Limb (tissue), 2 donors: ENCODE results near the gene KLLN.
"Not testable (repeated sequence)": the region's sequence is repeated elsewhere in the genome, so short reads cannot be mapped to it uniquely, and the experiment has no call there.

ENCODE experiments used
- DNase-seq, 2 donors: peaks; one replicate each; pipeline ENCODE4 v3.0.0-alpha.2; 2016; ENCODE audit errors: extremely low spot score in 2 of 2

Gene KLLN, protein sequence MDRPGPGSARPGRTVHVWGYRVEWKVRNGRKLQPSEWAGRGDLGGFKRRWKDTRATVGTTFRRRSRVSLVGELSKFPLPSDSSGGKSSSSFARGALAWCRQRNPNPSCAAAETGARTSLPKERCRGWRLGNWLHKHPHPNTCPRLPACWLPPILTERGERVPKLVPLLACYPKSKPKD

DNA sequence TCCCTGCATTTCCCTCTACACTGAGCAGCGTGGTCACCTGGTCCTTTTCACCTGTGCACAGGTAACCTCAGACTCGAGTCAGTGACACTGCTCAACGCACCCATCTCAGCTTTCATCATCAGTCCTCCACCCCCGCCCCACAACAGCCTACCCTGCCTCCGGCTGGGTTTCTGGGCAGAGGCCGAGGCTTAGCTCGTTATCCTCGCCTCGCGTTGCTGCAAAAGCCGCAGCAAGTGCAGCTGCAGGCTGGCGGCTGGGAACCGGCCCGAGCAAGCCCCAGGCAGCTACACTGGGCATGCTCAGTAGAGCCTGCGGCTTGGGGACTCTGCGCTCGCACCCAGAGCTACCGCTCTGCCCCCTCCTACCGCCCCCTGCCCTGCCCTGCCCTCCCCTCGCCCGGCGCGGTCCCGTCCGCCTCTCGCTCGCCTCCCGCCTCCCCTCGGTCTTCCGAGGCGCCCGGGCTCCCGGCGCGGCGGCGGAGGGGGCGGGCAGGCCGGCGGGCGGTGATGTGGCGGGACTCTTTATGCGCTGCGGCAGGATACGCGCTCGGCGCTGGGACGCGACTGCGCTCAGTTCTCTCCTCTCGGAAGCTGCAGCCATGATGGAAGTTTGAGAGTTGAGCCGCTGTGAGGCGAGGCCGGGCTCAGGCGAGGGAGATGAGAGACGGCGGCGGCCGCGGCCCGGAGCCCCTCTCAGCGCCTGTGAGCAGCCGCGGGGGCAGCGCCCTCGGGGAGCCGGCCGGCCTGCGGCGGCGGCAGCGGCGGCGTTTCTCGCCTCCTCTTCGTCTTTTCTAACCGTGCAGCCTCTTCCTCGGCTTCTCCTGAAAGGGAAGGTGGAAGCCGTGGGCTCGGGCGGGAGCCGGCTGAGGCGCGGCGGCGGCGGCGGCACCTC is at the start of gene KLLN, which contains the start of gene PTEN:
Gene KLLN, minus strand, starts transcription at position 481 of the 891 bp plus-strand sequence. CDS start 1,046 bp downstream, outside the sequence.
Gene PTEN, plus strand, starts transcription at position 573 of the 891 bp plus-strand sequence. CDS start 845 bp downstream, outside the sequence.
- peak; percentile 92 to 95 for DNase-seq

DNA sequence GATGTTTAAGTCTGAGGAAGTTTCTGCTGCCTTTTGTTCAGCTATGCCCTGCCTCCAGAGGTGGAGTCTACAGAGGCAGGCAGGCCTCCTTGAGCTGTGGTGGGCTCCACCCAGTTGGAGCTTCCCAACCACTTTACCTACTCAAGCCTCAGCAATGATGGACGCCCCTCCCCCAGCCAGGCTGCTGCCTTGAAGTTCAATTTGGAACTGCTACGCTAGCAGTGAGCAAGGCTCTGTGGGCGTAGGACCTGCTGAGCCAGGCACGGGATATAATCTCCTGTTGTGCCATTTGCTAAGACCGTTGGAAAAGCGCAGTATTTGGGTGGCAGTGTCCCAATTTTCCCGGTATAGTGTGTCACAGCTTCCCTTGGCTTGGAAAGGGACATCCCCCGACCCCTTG is 40.1 kb upstream of the KLLN start:
- not testable (repeated sequence) for DNase-seq

DNA sequence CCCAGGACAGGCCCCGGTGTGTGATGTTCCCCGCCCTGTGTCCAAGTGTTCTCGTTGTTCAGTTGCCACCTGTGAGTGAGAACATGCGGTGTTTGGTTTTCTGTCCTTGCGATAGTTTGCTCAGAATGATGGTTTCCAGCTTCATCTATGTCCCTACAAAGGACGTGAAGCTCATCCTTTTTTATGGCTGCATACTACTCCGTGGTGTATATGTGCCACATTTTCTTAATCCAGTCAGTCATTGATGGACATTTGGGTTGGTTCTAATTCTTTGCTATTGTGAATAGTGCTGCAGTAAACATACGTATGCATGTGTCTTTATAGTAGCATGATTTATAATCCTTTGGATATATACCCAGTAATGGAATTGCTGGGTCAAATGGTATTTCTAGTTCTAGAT is 34.6 kb upstream of the KLLN start:
- not testable (repeated sequence) for DNase-seq

DNA sequence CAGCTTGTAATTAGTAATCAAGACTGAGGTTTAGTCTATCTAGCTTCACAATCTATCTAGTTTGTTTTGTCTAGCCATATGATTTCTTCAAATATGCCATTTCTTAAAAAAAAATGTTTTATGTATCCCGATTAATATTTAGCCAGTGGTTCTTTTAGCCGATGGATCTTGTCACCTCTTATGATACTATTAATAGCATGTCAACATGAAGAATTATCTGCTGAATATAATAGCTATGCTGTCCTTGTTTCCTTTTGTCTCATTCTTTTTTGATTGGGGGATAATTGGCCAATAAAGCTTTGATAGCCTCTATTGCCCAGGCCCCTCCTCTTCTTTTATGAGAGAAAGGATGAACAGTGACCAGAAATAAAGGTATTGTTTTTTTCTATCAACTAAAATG is 32.9 kb upstream of the KLLN start:
- no peak for DNase-seq

DNA sequence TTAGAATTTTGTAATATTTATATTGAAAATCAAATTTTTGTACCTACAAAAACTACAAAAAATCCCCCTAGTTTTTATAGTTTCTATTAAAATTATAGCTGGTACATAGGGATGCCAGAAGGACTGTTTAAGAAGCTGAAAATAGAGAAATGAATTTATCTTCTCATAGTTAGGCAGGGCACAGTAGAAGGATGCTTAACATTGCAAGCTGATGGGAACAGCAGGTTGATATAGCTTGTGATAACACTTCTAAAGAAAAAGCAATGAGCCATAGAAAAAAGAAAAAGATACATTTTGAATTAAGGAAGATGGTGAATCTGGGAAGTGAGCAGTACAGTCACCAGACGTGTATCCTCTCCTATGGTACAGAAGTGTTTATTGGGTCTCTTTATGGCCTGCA is 32.1 kb upstream of the KLLN start:
- no peak for DNase-seq

DNA sequence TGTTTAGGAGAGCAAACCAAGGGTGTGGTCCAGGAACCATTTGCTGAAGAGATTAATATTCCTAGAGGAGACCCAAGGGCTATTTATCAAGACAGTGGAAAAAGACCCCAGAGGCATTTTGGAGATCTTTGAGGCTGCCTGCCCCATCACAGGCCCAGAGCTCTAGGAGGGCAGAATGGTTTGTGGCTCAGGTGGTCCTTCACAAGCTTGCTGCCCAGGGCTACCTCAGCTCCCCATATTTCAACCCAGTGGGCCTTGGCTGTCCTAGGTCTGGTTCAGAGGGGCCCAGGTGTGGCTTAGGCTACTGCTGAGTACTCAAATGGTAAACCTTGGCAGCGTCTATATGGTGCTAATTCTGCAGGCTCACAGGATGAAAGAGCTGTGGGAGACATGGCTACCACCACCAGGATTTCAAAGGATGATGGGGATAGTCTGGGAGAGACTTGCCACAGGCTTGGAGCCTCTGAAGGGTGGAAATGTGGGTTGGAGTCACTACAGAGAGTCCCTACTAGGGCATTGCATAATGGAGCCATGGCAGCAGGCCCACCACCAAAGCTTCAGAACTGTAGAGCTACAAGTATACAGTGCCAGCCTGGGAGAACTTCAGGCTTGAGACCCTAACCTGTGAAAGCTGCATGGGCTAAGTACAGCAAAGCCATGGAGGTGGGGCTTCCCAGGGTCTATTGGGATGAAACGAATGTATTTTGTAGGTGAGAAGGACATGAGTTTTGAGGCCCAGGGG is 24.4 kb upstream of the KLLN start:
- DNase-seq: no peak

DNA sequence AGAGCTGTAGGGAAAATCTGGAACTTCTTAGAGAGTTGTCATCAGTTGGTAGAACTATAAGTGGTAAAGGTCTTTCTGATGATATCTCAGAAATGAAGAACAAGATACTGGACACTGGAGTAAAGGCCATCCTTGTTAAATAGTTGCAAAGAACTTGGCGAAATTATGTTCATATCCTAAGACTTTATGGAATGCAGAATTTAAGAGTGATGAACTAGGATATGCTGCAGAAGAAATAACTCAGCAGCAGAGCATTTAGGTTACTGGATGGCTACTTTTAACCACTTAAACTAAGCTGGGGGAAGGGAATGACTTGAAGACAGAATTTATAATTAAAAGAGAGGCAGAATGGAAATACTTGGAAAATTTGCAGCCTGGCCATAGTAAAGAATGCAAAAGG is 23.8 kb upstream of the KLLN start:
- no peak for DNase-seq

DNA sequence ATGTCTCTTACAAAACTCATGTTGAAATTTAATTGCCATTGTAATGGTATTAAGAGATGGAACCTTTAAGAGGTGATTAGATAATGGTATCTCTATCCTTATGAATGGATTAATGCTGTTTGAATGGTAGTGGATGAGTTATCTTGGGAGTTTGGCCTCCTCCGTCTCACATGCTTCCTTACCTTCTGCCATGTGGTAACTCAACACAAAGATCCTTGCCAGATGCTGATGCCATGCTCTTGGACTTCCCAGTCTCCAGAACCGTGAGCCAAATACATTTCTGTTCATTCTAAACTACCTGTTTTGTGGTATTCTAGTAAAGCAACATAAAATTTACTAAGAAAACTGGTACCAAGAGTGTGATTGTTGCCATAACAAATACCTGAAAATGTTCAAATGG is 23.3 kb upstream of the KLLN start:
- DNase-seq: no peak

DNA sequence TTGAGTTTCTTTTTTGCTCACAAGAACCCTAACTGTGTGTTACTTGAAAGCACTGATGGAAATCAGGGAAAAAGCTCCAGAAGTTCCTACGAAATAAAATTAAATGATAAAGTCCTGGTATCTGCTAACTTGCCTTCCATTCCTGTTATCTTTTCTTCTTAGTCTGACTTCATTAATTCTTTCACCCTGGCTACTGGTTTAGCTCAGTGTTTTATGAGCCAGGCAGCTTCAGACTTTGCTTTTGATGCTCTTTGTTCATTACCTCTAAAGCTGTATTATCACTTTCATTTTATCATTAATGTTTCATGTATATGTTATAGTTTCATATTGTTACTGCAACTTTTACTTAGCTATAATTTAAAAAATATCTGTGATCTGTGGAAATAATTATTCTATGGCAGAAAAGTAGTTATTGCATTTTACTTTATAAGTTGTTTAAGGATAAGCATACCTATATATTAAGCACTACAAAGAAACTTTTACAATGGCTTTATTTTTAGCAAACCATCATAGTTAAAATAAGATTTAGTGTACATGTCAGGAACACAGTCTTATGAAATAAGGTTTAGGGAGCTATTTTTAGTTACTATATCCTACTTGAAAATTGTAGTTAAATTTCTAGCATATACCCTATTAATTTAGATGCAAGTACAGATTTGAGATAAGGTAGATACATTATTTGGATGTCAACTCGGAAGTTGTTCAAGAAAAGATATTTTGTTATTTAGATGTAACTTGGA is 19.4 kb upstream of the KLLN start:
- no peak for DNase-seq

DNA sequence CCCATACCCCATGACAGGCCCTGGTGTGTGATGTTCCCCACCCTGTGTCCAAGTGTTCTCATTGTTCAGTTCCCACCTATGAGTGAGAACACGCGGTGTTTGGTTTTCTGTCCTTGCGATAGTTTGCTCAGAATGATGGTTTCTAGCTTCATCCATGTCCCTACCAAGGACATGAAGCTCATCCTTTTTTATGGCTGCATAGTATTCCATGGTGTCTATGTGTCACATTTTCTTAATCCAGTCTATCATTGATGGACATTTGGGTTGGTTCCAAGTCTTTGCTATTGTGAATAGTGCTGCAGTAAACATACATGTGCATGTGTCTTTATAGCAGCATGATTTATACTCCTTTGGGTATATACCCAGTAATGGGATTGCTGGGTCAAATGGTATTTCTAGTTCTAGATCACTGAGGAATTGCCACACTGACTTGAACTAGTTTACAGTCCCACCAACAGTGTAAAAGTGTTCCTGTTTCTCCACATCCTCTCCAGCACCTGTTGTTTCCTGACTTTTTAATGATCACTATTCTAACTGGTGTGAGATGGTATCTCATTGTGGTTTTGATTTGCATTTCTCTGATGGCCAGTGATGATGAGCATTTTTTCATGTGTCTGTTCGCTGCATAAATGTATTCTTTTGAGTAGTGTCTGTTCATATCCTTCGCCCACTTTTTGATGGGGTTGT is 18.2 kb upstream of the KLLN start:
- DNase-seq: not testable (repeated sequence)

DNA sequence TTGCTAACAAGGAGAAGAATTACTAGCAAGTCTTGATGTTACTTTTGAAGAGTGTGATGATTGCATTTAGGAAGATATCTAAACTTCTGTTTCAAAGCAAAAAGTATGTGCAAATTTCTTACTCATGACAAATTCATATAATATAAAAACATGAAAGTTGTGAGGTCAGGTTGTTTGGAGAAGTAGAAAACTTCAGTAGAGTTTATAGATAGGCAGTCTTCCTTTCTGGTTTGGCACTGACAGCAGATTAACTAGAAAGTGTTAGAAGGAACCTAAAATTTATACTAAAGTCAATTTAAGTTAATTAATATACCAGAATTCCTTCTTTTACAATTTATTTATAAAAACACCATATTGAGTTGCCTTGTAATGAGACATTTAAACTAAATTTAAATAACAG is 17.0 kb upstream of the KLLN start:
- no peak for DNase-seq

DNA sequence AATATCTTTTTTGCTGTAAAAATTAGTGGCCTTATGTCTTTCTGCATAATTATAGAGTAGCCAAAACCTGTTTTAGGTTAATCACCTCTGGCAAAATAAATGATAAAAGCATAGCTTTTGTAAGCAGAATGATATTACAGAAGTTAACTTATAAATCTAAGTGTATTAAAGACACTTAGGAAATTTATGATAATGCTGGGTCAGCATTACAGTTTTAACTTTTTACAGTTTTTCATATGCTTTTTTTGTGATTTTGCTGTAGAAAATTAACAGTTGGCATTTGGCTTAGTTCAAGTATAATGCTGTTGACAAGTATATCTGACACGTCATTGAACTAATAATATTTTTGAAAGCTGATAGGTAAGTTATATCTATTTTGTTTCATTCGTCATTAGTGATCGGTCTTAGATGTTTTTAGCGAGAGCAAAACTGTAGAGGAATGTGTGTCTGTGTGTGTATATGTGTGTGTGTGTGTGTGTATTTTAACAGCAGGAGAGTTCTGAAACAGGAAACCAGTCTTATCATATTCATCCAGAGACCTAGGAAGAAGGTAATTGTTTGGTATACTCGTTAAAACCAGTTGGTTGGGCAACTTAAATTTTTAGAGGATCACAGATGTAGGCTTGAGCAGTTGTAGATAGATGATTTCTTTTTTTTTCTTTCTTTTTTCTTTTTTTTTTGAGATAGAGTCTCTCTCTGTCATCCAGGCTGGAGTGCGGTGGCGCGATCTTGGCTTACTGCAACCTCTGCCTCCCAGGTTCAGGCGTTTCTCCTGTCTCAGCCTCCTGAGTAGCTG is 15.5 kb upstream of the KLLN start:
- DNase-seq: no peak

DNA sequence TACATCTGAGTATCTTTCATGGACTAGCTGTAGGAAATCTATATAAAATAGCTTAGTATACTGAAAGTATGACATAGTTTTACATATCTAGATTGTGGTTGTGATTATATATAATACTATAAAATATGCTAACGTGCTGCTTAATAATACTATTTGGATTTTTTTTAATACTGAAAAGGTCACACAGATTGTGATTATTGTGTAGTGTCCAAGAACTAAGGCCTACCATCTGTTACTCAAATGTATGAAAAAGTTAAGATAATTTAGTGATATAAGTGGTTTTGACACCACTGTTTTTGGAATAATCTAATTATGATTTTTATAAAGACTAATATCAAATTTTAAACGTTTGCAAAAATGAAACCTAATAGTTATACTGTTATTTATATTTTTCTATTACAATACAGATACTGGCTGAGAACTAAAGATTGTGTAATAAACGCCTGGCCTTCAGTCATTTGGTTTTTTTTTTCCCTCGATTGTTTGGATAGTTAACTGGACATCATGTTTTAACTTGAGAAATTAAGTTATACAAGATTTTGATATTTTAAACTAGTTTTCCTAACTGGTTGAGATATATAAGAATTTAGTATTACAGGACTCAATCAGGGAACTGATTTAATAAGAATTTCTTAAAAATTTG is 12.7 kb upstream of the KLLN start:
- no peak for DNase-seq

DNA sequence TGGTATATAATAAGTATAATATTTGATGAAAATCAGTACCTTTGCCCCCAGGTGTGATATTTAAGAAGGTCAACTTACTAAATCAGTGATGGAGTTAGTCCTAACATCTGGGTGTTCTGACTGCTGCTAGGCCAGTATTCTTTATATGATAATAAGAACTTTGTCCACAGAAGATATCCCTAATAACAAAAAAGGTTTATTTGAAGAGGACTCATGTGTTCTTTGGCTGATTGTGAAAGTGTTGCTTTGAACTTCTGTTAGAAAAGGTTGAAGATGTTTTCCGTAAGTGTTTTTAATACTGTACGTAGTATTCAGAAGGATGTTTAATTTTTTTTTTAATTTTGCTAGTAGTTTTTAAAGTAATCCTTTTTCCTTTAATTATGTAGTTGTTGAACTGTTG is 10.3 kb upstream of the KLLN start:
- no peak for DNase-seq

DNA sequence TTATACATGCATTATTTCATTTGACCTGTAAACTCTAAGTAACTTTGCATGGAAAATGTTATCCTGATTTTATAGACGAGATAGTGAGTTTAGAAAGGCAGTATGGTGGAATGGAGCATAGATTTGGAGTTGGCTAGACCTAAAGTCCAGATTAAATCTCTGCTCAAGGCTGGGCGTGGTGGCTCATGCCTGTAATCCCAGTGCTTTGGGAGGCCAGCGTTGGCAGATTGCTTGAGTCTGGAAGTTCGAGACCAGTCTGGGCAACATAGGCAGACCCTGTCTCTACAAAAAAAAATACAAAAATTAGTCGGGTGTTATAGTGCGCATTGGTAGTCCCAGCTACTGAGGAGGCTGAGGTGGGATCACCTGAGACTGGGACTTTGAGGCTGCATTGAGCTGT is 9.5 kb upstream of the KLLN start:
- no peak for DNase-seq

DNA sequence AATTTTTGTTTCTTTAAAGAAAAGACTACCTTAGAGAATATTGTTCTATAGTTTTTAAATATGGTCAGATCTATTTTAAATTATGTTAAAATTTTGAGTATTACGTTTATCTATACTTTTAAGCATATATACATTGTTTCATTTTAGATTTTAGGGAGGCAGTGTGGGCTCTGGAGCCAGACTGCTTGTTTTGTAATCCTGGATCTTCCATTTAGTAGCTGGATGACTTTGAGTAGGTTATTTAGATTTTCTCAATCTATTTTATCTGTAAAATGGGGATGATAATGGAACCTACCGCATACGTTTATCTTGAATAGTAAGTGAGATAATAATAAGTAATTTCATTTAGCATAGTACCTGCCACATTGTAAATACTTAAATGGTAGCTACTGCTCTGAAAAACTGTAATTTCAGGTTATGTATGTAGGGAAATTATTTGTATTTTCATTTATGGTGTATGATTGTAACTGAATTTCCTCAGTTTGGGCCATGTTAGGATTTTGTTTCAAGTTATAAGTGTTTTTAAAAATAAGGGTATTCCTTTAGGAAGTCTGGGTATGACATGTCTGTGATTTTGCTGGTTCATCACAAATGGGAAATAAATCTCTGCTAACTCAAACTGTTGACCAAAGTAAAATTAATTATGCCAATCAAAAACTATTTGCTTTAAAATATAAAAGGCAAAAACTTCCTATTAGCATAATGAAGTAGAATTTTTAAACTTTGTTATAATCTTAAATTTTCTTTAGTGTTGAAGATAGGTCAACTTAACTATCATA is 6.6 kb upstream of the KLLN start:
- no peak for DNase-seq

DNA sequence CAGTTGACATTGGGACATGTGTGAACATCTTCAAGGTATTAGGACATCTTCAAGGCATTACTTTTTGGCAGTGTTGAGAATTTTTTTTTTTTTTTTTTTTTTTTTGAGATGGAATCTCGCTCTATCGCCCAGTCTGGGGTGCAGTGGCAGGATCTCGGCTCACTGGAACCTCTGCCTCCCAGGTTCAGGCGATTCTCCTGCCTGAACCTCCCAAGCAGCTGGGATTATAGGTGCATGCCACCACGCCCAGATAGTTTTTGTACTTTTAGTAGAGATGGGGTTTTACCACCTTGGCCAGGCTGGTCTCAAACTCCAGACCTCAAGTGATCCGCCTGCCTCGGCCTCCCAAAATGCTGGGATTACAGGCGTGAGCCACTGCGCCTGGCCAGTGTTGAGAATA is 5.8 kb upstream of the KLLN start:
- DNase-seq: not testable (repeated sequence)

DNA sequence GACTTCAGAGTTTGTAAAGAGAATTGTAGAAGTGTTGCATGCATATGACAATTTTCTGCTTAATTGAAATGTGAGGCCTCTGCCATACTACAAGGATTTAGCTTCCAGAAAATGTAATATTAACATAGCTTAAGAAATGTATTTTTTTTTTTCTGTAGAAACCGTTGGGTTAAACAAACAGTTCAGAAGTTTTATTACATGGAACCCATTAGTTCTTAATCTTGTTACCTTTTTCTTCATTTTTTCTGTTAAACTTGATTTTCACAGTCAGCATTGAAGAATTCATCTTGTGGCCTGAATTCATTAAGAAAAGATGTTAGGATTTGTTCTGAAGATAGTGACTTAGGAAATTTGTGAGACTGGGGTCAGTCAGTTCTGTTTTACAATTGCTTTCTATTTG is 4.9 kb upstream of the KLLN start:
- DNase-seq: no peak

DNA sequence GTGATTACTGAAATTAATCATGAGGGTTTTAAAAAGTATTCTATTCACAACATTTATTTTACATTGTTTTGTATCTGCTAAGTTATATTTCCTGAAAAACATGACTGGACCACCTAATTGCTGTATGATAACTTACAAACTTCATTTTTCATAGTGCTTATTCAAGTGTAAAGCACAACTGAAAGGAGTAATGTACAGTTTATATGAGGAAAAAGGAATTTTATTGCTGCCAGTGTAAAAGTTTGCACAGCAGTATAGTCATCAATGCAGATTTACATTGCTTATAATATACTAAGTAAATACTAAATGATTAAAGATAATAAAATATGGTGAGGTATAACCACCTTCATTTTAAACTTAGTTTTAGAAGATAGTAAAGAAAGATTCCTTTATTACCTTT is 4.1 kb upstream of the KLLN start:
- no peak for DNase-seq
